BLaER1 treated with 17β-estradiol and CSF1 and Interleukin-3, amounts not matched to agents 10 nM and 100 nM (cell line): ENCODE results near the gene HOXD11.
A peak's percentile ranks its signal among the peaks of the same experiment; 100 is the strongest.

Experiments used
- H3K27ac ChIP-seq, 11 experiments: shearing (Covaris generic); formaldehyde crosslinking; 2 replicates each; pipeline ENCODE4 v1.8.1; 2022
- H3K27me3 ChIP-seq, 11 experiments: shearing (Covaris generic); formaldehyde crosslinking; 2 replicates each; pipeline ENCODE4 v1.8.1; 2022
- H3K36me3 ChIP-seq, 11 experiments: shearing (Covaris generic); formaldehyde crosslinking; 2 replicates each; pipeline ENCODE4 v1.8.1; 2022
- H3K4me1 ChIP-seq, 10 experiments: shearing (Covaris generic); formaldehyde crosslinking; 2 replicates each; pipeline ENCODE4 v1.8.1; 2022
- H3K4me2 ChIP-seq, 11 experiments: shearing (Covaris generic); formaldehyde crosslinking; 2 replicates each; pipeline ENCODE4 v1.8.1; 2022
- H3K4me3 ChIP-seq, 10 experiments: shearing (Covaris generic); formaldehyde crosslinking; 2 replicates each; pipeline ENCODE4 v1.8.1; 2022
- H3K9ac ChIP-seq, 11 experiments: shearing (Covaris generic); formaldehyde crosslinking; 2 replicates each; pipeline ENCODE4 v1.8.1; 2022
- H3K9me3 ChIP-seq, 11 experiments: shearing (Covaris generic); formaldehyde crosslinking; replicated peaks in 1 of 11; 2 replicates each; pipeline ENCODE4 v1.8.1; 2022
- H4K20me1 ChIP-seq, 11 experiments: shearing (Covaris generic); formaldehyde crosslinking; 2 replicates each; pipeline ENCODE4 v1.8.1; 2022
- Cebpa-rat ChIP-seq, 11 experiments: shearing (Covaris generic); IDR thresholded peaks; 2 replicates each; pipeline ENCODE4 v1.8.1; 2022

Gene HOXD11

GRCh38 chr2:176072951-176073904, 33.9 kb upstream of the HOXD11 start:
- TF ChIP-seq Cebpa-rat (IDR thresholded peaks at IDR 0.05) = no peak
- Histone ChIP-seq H4K20me1 (peaks cover 0 to 54% (median 23%) of the 10 kb centered on the region in 11 experiments; a peak in 14 of 22 replicates), H3K9ac (no peak overlapping the region), H3K27me3 (peaks cover 96 to 100% (median 100%) of the 10 kb centered on the region in 11 experiments), H3K4me3 (no peak overlapping the region), H3K4me2 (no peak overlapping the region), H3K27ac (no peak overlapping the region), H3K36me3 (no peaks in the 10 kb centered on the region), H3K9me3 (peaks cover 13 to 41% (median 25%) of the 10 kb centered on the region in 11 experiments), H3K4me1 (no peaks in the 10 kb centered on the region)

GRCh38 chr2:176074919-176075425, 32.1 kb upstream of the HOXD11 start:
- TF ChIP-seq Cebpa-rat (IDR thresholded peaks at IDR 0.05) = no peak
- Histone ChIP-seq H3K4me3 (no peak overlapping the region), H3K36me3 (no peaks in the 10 kb centered on the region), H3K9me3 (peaks cover 14 to 49% (median 27%) of the 10 kb centered on the region in 11 experiments; a peak in 17 of 22 replicates), H3K9ac (no peak overlapping the region), H3K27me3 (peaks cover 99 to 100% (median 100%) of the 10 kb centered on the region in 11 experiments), H4K20me1 (peaks cover 0 to 69% (median 33%) of the 10 kb centered on the region in 11 experiments; a peak in 14 of 22 replicates), H3K4me1 (peaks cover 0 to 9% (median 3%) of the 10 kb centered on the region in 10 experiments; a peak in 7 of 20 replicates), H3K27ac (no peak overlapping the region), H3K4me2 (no peak overlapping the region)

GRCh38 chr2:176075481-176075880, 31.6 kb upstream of the HOXD11 start:
- Histone ChIP-seq H3K27ac (no peak overlapping the region), H3K27me3 (peaks cover 99 to 100% (median 100%) of the 10 kb centered on the region in 11 experiments)

GRCh38 chr2:176076063-176076462, 31.0 kb upstream of the HOXD11 start:
- H3K9me3 ChIP-seq = peaks cover 23 to 59% (median 38%) of the 10 kb centered on the region in 11 experiments
- no peak overlapping the region for H3K27ac ChIP-seq
- no peak overlapping the region for H3K9ac ChIP-seq
- H3K36me3 ChIP-seq = no peaks in the 10 kb centered on the region
- H3K4me3 ChIP-seq = no peak overlapping the region
- TF ChIP-seq Cebpa-rat (IDR thresholded peaks at IDR 0.05) = no peak
- H3K4me1 ChIP-seq = peaks cover 0 to 9% (median 3%) of the 10 kb centered on the region in 10 experiments; a peak in 7 of 20 replicates
- no peak overlapping the region for H3K4me2 ChIP-seq
- H3K27me3 ChIP-seq = peaks cover 99 to 100% (median 100%) of the 10 kb centered on the region in 11 experiments
- peaks cover 0 to 69% (median 33%) of the 10 kb centered on the region in 11 experiments; a peak in 14 of 22 replicates for H4K20me1 ChIP-seq

More at GRCh38 chr2:176075481-176075880, 31.6 kb upstream of the HOXD11 start:
- peaks cover 0 to 69% (median 33%) of the 10 kb centered on the region in 11 experiments; a peak in 14 of 22 replicates for H4K20me1 ChIP-seq
- no peak for TF ChIP-seq Cebpa-rat (IDR thresholded peaks at IDR 0.05)
- peaks cover 17 to 54% (median 32%) of the 10 kb centered on the region in 11 experiments for H3K9me3 ChIP-seq
- no peak overlapping the region for H3K9ac ChIP-seq
- no peaks in the 10 kb centered on the region for H3K36me3 ChIP-seq
- no peak overlapping the region for H3K4me3 ChIP-seq
- peaks cover 0 to 9% (median 3%) of the 10 kb centered on the region in 10 experiments; a peak in 7 of 20 replicates for H3K4me1 ChIP-seq
- no peak overlapping the region for H3K4me2 ChIP-seq

GRCh38 chr2:176076796-176077195, 30.3 kb upstream of the HOXD11 start:
- H3K9me3 ChIP-seq = peaks cover 27 to 60% (median 42%) of the 10 kb centered on the region in 11 experiments
- no peak for TF ChIP-seq Cebpa-rat (IDR thresholded peaks at IDR 0.05)
- H3K27me3 ChIP-seq = peaks cover 99 to 100% (median 100%) of the 10 kb centered on the region in 11 experiments

GRCh38 chr2:176078541-176079284, 28.4 kb upstream of the HOXD11 start:
- H3K27me3 ChIP-seq = peaks cover 99 to 100% (median 100%) of the 10 kb centered on the region in 11 experiments
- no peak overlapping the region for H3K27ac ChIP-seq
- H3K4me2 ChIP-seq = peak overlapping the region in 2 of 11 experiments; percentile 42 to 68; a peak in 3 of 22 replicates
- peaks cover 0 to 62% (median 27%) of the 10 kb centered on the region in 11 experiments; a peak in 16 of 22 replicates for H4K20me1 ChIP-seq
- H3K36me3 ChIP-seq = peaks cover 0 to 4% (median 0%) of the 10 kb centered on the region in 11 experiments; a peak in 1 of 22 replicates
- peak overlapping the region in 3 of 10 experiments; percentile 18 to 34 (median 22); a peak in 3 of 20 replicates for H3K4me3 ChIP-seq
- H3K4me1 ChIP-seq = peaks cover 0 to 9% (median 3%) of the 10 kb centered on the region in 10 experiments; a peak in 7 of 20 replicates
- TF ChIP-seq Cebpa-rat (IDR thresholded peaks at IDR 0.05) = no peak
- peaks cover 44 to 69% (median 53%) of the 10 kb centered on the region in 11 experiments for H3K9me3 ChIP-seq
- H3K9ac ChIP-seq = no peak overlapping the region

More at GRCh38 chr2:176076796-176077195, 30.3 kb upstream of the HOXD11 start:
- Histone ChIP-seq H4K20me1 (peaks cover 0 to 66% (median 27%) of the 10 kb centered on the region in 11 experiments; a peak in 14 of 22 replicates), H3K4me1 (peaks cover 0 to 9% (median 3%) of the 10 kb centered on the region in 10 experiments; a peak in 7 of 20 replicates), H3K4me2 (no peak overlapping the region), H3K36me3 (no peaks in the 10 kb centered on the region), H3K4me3 (no peak overlapping the region), H3K27ac (no peak overlapping the region), H3K9ac (no peak overlapping the region)

- no peak overlapping the region for H3K27ac ChIP-seq
- H3K9me3 ChIP-seq = peaks cover 50 to 75% (median 59%) of the 10 kb centered on the region in 11 experiments
- peak overlapping the region in 10 of 11 experiments; percentile 10 to 87 (median 46); a peak in 17 of 22 replicates for H3K4me2 ChIP-seq
- peak overlapping the region in 9 of 10 experiments; percentile 1 to 46 (median 23); a peak in 8 of 20 replicates for H3K4me3 ChIP-seq
- peaks cover 0 to 9% (median 3%) of the 10 kb centered on the region in 10 experiments; a peak in 7 of 20 replicates for H3K4me1 ChIP-seq
- peaks cover 0 to 4% (median 0%) of the 10 kb centered on the region in 11 experiments; a peak in 1 of 22 replicates for H3K36me3 ChIP-seq
- no peak overlapping the region for H3K9ac ChIP-seq
- no peak for TF ChIP-seq Cebpa-rat (IDR thresholded peaks at IDR 0.05)
- H4K20me1 ChIP-seq = peaks cover 0 to 57% (median 30%) of the 10 kb centered on the region in 11 experiments; a peak in 16 of 22 replicates
- H3K27me3 ChIP-seq = peaks cover 99 to 100% (median 100%) of the 10 kb centered on the region in 11 experiments
Measured at GRCh38 chr2:176079285-176079830, 27.7 kb upstream of the HOXD11 start.
